RWPE1 (cell line): ENCODE results near the gene DNAJC7.
"Not testable (repeated sequence)": the region's sequence is repeated elsewhere in the genome, so short reads cannot be mapped to it uniquely, and the experiment has no call there.

ENCODE experiments used
- CTCF ChIA-PET: fragments of 350-600 bp; sonication (Branson Sonifier 250); formaldehyde crosslinking; extraction: SDS; loops from one replicate; lab custom pipeline; 2021; lab: Yijun Ruan, JAX
- POLR2A ChIA-PET: fragments of 400-600 bp; formaldehyde crosslinking; extraction: SDS; loops from one replicate; lab custom pipeline; 2020; ENCODE audit warnings: antibody characterized with exemption; ENCODE audit not compliant: low non-redundant PET; lab: Yijun Ruan, JAX
- DNase-seq: peaks from one replicate; pipeline ENCODE4 v3.0.0; 2012; ENCODE audit warnings: low spot score
- H3K27ac ChIP-seq: fragments of 450-650 bp; 2 replicates; pipeline ENCODE4 v1.5.1; 2017
- TF ChIP-seq, protein P1 (sequence below): fragments of 450-650 bp; conservative IDR thresholded peaks from 2 replicates; pipeline ENCODE4 v1.5.1; 2017; ENCODE audit warnings: low read depth, mild to moderate bottlenecking

The DNAJC7 gene

DNA sequence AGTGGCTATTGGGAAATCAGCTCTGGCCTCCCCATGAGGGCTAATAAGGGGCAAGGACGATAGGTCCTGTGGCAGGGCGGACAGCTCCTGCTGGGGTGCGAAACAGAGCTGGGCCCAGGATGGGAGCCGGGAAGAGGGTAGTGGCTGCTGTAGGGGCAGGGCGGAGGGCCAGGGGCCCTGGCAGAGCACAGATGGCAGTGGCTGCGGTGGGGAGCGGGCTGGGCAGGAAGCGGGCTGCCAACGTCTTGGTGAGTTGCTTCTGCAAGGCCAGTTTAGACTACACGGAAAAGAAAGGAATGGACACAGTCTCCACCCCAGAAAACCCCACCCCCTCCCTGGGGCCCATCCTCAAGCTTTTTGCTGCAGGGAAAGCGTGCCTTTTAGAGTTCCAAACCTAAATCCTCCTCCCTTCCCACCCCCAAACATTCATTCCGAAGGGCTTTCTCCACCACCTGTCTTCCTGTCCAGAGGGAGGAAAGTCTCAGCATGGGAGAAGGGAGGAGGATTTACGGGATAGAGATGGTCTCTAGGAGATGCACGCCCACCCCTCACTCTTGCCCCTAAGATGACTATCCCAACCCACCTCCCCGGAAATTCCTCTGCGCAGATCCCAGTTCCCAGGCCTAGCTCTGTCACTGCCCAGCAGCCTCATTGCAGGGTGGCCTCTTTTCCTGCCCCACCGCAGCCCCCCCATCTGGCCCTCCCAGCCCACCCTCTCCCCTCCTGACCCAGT is 9.8 kb upstream of the DNAJC7 start:
- CTCF ChIA-PET = no interaction called here
- DNase-seq = no peak
- TF ChIP-seq, protein P1, sequence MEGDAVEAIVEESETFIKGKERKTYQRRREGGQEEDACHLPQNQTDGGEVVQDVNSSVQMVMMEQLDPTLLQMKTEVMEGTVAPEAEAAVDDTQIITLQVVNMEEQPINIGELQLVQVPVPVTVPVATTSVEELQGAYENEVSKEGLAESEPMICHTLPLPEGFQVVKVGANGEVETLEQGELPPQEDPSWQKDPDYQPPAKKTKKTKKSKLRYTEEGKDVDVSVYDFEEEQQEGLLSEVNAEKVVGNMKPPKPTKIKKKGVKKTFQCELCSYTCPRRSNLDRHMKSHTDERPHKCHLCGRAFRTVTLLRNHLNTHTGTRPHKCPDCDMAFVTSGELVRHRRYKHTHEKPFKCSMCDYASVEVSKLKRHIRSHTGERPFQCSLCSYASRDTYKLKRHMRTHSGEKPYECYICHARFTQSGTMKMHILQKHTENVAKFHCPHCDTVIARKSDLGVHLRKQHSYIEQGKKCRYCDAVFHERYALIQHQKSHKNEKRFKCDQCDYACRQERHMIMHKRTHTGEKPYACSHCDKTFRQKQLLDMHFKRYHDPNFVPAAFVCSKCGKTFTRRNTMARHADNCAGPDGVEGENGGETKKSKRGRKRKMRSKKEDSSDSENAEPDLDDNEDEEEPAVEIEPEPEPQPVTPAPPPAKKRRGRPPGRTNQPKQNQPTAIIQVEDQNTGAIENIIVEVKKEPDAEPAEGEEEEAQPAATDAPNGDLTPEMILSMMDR = no peak
- H3K27ac ChIP-seq = no peak overlapping the region
- POLR2A ChIA-PET = interaction anchor here (0.6 to 1.0 kb wide), 3 partner anchors 93 to 268 kb away, joined by 3 to 4 read pairs (median 3); no protein-coding TSS in a partner anchor

DNA sequence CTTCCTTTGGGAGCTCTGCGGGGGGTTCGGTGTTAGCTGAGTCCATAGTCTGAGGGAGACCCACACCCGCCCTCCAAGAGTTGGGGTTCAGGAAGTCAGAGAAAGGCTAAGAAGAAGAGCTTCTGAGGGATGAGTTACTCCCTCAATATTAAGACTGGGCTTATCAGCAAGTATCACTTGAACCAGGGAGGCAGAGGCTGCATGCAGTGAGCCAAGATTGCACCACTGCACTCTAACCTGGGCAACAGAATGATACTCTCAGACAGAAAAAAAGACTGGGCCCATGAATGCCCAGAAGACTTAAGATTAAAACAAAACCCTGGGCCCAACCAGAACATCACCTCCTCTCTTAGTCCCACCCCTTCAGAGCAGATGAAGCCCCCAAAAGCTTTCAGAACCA is 8.7 kb upstream of the DNAJC7 start:
- no peak for DNase-seq
- TF ChIP-seq, protein P1 = no peak
- ChIA-PET CTCF (interaction anchor here (0.5 to 2.5 kb wide), 8 partner anchors 14 to 92 kb away, joined by 3 to 19 read pairs (median 3); partner anchors contain the start of gene DHX58), POLR2A (interaction anchor here (0.6 to 1.0 kb wide), 2 partner anchors 18 to 94 kb away, joined by 3 to 12 read pairs; no protein-coding TSS in a partner anchor)
- peak overlapping the region; percentile 64; the same call in 1 of the 2 replicates for H3K27ac ChIP-seq

DNA sequence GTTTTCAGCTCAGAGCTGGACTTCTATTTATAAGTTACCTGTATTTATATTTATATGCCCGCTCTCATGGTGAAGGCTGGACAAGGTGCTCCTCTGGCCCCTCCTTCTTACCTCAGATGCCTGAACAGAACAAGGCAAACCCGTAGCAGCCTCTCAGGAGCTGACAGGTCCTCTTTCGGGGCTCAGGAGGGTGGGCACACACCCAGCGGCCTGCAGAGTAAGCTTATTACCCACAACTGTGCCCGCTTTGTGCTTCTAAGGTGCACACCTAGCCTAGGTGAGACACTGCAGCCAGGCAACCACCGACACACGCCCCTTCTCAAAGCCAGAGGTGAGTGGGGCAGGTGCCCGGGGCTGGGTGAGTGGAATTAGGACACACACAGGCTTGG is 7.9 kb upstream of the DNAJC7 start:
- TF ChIP-seq, protein P1 = peak; percentile 27
- ChIA-PET CTCF (interaction anchor here (0.5 to 2.5 kb wide), 12 partner anchors 10 to 93 kb away, joined by 3 to 19 read pairs (median 4); partner anchors contain the start of gene DHX58), POLR2A (interaction anchor here (0.5 kb wide), 1 partner anchor 84 kb away, joined by 3 read pairs; no protein-coding TSS in a partner anchor)
- DNase-seq = no peak
- peak overlapping the region; percentile 64 for H3K27ac ChIP-seq

DNA sequence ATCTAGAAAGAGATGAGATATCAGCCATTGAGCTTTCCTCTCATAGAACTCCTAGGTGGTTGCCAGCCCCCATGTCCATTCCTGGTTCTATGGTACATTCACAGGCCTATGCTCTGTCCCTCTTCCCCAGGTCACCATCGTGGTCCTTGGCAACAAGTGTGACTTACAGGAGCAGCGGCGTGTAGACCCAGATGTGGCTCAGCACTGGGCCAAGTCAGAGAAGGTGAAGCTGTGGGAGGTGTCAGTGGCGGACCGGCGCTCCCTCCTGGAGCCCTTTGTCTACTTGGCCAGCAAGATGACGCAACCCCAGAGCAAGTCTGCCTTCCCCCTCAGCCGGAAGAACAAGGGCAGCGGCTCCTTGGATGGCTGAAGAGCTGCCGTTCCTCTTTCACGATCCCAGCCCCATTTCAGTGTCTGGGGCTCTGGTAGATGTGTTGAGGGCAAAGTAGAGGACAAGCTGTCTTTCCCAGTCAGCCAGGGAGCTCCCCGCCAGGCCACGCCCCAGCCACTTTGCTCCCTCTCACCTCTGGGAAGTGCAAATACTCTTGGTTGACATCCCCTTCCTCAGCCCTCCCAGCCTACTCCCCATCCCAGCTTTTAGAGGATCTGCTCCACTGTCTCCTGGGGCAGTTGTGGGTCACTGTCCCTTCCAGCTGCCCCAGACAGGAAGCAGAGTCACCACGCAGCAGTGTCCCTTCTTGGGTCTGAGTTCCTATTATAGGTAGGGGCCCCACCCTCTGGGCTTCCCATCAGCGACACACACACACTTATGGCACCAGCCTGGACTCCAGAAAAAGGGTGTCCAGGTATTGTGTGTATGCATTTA is 6.5 kb upstream of the DNAJC7 start:
- CTCF ChIA-PET = interaction anchor here (0.7 to 2.5 kb wide), 8 partner anchors 8 to 675 kb away, joined by 3 to 19 read pairs (median 5); partner anchors contain the start of gene DHX58
- peak overlapping the region; percentile 64 for H3K27ac ChIP-seq
- DNase-seq = no peak
- POLR2A ChIA-PET = no interaction called here
- TF ChIP-seq, protein P1 = no peak

DNA sequence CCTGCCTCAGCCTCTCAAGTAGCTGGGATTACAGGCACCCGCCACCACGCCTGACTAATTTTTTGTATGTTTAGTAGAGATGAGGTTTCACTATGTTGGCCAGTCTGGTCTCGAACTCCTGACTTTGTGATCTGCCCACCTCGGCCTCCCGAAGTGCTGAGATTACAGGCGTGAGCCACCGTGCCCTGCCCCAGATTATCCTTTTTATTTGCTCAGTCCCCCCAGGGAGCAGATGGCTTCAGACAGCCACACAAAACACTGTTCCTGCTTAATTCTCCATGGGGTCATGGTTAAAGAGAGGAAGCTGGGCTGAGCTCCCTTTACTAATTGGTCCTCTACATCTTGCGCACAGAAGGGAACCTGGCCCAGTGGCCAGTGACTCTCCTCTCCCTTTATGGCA is 3.6 kb upstream of the DNAJC7 start:
- ChIA-PET POLR2A (interaction anchor here (0.6 kb wide), 1 partner anchor 1293 kb away, joined by 3 read pairs; no protein-coding TSS in a partner anchor), CTCF (interaction anchor here (0.6 to 0.9 kb wide), 2 partner anchors 65 to 159 kb away, joined by 3 read pairs; no protein-coding TSS in a partner anchor)
- H3K27ac ChIP-seq = peak overlapping the region; percentile 76
- not testable (repeated sequence) for DNase-seq

DNA sequence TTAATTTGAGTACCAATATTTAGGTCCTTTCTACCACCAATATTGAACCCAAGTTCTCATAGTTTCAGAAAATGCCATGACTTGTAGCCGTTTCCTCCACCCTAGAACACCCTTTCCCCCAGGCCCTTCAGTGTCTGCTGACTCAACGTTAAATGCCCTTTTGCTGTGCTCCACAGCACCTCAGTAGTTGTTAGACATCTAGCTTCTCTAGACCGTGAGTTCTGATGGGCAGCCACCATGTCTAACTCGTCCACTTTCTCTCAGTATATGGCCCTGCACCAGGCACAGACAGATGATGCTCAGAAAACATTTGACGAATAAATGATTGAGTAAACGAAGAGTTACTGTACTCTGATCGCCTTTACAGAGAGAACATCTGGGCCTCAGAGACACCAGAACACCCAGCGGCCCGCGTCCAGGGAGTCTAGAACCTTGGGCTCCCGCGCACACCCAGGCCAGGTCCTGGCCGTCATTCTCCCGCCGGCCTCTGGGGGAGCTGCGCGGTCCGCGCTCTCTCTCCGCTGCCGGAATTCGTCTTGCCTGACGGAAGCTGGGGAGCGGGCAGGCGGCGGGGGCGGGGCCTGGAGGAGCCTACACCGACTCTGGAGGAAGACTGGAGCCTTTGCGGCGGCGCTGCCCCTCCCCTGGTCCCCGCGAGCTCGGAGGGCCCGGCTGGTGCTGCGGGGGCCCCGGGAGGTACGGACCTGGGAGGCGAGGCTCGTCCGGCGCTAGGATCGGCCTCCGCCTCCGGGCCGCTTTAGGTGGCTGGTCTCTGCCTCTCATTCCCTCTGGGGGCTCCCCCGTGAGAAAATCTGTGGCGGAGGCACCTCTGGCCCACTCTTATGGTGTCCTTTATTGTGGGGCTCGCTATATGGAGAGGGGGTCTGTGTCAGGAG is 2.5 kb upstream of the DNAJC7 start, which contains the start of gene NKIRAS2:
NKIRAS2 (plus strand) TSS at position 582 of the 896 bp plus-strand sequence. CDS start 1,488 bp downstream, outside the sequence.
- CTCF ChIA-PET = interaction anchor here (0.6 to 0.9 kb wide), 6 partner anchors 32 to 1987 kb away, joined by 3 to 5 read pairs (median 3); no protein-coding TSS in a partner anchor
- peak; percentile 92 for DNase-seq
- POLR2A ChIA-PET = interaction anchor here (0.6 kb wide), 1 partner anchor 1294 kb away, joined by 3 read pairs; no protein-coding TSS in a partner anchor
- TF ChIP-seq, protein P1 = peak; percentile 96
- peak within 1 kb of the TSS; percentile 76 for H3K27ac ChIP-seq
